Nasal cavity respiratory epithelium epithelial cell of viscerocranial mucosa (primary cell): ENCODE measurements around the gene NFX1. TPM values are rescaled to one million over a fixed set of nuclear protein-coding genes. Genes with fewer than 3 reads are reported as not detected.

ENCODE experiments used
- total RNA-seq: library from RNA; depleted of rRNA; stranded (reverse); fragments of >200 nt; gene quantifications from 2 replicates; pipeline ENCODE4 v1.2.3, GENCODE V29; 2014

The NFX1 gene
- 26.3 and 34.9 TPM in 2 replicates for total RNA-seq

DNA sequence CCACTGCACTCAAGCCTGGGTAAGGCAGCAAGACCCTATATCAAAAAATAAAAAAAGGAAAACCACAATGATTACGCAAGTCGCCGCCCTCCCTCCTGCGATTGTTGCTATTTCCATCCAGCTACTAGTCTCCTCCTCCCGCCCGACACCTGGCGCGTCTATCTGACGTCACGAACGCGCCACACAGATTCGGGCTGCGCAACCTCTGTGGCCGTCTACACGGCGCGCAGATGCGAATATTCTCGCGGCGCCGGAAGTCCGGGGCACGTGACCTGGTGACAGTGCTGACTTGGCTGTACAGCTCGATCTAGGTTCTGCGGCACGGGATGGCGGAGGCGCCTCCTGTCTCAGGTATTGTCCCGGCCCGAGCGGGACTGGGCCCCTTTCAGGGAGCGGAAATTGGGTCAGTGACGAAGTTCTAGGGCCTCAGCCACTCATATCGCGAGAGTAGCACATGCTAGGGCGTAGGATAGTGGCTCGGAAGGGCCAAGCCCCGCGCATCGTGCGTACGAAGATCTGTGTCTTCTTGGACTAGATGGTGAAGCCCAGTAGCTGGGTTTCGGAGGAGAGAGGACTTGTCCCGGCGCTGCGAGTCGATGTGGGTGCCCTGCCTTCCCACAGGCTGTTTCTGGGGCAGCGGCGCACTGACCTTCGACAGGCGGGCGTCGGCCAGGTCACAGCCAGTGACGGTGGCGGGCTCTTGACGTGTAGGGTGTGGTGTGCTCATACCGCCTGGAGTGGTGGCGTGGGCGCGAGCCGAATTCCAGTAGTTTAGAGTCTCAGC lies at the start of gene NFX1:
Gene NFX1 (plus strand): TSS at position 270 of the 784 bp plus-strand sequence. CDS start 57 bp downstream, at position 327.

DNA sequence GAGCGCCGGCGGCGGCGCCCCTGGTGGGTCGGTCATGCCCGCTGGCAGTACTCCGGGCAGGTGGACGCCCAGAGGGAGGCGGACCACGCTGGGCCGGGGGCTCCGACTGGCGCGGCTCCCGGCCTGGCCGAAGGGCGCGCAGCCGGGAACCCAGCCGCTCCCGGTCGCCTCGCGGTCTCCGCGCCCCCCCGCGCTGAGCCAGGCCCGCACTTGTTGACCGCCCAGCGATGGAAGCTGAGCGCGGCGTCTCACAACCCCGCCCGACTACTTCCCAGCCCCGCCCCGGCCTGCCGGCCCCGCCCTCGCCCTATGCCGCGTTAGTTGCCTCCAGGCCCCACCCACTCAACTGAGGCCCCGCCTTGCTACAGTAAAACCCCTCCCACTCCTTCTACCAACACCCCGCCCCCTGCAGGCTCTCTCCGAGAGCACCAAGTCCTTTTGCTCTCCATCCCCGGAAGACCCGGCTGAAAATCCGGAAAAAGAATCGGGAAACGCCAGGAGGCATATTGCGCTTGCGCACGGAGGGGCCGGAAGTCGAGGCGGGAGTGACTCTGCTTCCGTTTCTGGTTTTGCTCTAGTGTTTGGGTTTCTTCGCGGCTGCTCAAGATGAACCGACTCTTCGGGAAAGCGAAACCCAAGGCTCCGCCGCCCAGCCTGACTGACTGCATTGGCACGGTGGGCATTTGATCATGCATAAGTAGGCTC lies 25.7 kb upstream of the NFX1 start, which contains the start of the genes BAG1 and CHMP5:
Gene BAG1 (minus strand): TSS at position 236 of the 705 bp plus-strand sequence.
Gene CHMP5 (plus strand): TSS at position 577 of the 705 bp plus-strand sequence. CDS start 30 bp downstream, at position 607.

DNA sequence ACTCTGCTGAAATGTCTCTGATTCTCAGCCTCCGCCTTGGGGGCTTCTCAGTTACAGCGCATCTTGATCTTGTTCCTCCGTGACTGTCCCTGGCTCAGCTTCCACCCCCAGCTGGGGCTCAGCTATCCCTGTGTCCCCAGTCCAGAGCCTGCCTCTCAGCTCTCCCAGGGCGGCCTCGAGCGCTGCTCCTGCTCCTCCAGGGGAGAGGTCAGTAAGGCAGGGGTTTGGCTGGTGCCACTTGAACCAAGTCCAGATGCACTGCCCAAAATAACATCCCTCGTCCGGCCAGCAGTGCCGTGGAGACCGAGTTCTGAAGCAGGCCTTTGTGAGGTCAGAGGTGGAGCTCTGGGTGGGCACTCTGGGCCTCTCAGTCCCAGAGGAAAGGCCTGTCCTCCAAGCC lies 112.1 kb downstream of the NFX1 start, which contains the start of gene AQP7:
Gene AQP7 (minus strand): TSS at position 198 of the 400 bp plus-strand sequence. CDS start 1,306 bp downstream, outside the sequence.

Other genes with a start within 250 kb of the NFX1 start
- 35.9 and 38.0 TPM in 2 replicates for gene SMU1, start 213.8 kb upstream of the NFX1 start, total RNA-seq
- 38.6 and 116 TPM in 2 replicates for gene B4GALT1, start 123.2 kb upstream of the NFX1 start, total RNA-seq
- gene SPINK4, start 50.3 kb upstream of the NFX1 start, total RNA-seq: not detected in 2 replicates
- 49.8 and 53.7 TPM in 2 replicates for gene BAG1, start 25.8 kb upstream of the NFX1 start, total RNA-seq
- gene CHMP5, start 25.5 kb upstream of the NFX1 start, total RNA-seq: 130 and 151 TPM in 2 replicates
- gene AQP7, start 112.1 kb downstream of the NFX1 start, total RNA-seq: 0.07 TPM in 1 of 2 replicates, not detected in the other
- 72.8 and 110 TPM in 2 replicates for gene AQP3, start 157.1 kb downstream of the NFX1 start, total RNA-seq
- gene NOL6, start 183.4 kb downstream of the NFX1 start, total RNA-seq: 36.2 and 53.7 TPM in 2 replicates
- 8.0 and 13.7 TPM in 2 replicates for gene ANKRD18B, start 233.7 kb downstream of the NFX1 start, total RNA-seq